NCI-H146 (cell line): ENCODE data around the gene CCL18.
"Not testable (repeated sequence)": the region's sequence is repeated elsewhere in the genome, so short reads cannot be mapped to it uniquely, and the experiment has no call there.

ENCODE experiments used
- DNase-seq: peaks from one replicate; lab custom pipeline; 2025; lab: John Stamatoyannopoulos, UW

Gene CCL18, protein sequence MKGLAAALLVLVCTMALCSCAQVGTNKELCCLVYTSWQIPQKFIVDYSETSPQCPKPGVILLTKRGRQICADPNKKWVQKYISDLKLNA

GRCh38 chr17:36063786-36064541 lies at the start of gene CCL18:
Gene CCL18, plus strand, starts transcription at chr17:36064272. Its CDS starts 71 bp downstream, at chr17:36064343.
- DNase-seq, result no peak

- DNase-seq, result no peak
These were observed 49.1 kb upstream of the CCL18 start for GRCh38 chr17:36014946-36015345.

DNA sequence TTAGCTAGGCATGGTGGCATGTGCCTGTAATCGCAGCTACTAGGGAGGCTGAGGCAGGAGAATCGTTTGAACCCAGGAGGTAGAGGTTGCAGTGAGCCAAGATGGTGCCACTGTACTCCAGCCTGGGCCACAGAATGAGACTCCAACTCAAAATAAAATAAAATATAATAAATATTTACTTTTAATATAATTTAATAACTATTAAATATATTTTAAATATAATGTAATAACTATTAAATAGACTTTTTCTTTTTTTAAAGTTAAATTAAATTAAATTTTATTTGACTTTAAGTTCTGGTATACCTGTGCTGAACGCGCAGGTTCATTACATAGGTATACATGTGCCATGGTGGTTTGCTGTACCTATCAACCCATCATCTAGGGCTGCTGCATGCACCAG lies 48.2 kb upstream of the CCL18 start:
- not testable (repeated sequence) for DNase-seq

GRCh38 chr17:36016555-36016954 lies 47.5 kb upstream of the CCL18 start:
- DNase-seq, result no peak

DNA sequence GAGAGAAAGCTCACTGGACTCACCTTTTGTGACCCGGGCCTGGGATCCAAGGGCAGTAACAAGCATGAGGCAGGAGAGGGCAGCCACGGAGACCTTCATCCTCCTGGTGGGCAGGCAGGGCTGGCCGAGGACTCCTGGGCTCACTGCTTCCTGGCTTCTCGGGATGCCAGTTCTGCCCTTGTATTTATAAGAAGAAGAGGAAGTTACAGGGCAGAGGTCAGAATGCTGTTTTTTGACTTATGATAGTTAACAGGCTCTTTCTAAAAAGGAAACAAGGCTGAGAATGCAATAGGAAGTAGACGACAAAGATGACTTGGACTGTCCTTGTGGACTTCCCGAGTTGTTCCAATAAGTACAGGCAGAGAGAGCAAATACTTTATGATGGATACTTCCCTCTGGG lies 46.3 kb upstream of the CCL18 start, which contains the start of gene CCL23:
Gene CCL23 (minus strand): TSS at position 174 of the 400 bp plus-strand sequence. CDS start 75 bp downstream, at position 99.
- no peak for DNase-seq

DNA sequence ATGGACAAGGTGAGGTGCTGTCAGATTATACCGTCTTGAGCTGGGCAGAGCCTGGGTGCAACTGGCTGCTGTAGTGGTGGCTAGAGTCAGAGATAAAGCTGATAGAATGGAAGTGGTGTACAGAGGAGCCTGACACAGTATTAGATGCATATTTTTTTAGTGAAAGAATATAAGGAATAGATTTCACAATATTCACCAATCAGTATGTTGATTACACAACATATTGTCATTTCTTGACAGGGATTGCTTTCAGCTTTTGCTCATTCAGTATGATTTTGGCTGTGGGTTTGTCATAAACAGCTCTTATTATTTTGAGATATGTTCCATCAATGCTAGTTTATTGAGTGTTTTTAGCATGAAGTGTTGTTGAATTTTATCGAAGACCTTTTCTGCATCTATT lies 44.6 kb upstream of the CCL18 start:
- no peak for DNase-seq

DNA sequence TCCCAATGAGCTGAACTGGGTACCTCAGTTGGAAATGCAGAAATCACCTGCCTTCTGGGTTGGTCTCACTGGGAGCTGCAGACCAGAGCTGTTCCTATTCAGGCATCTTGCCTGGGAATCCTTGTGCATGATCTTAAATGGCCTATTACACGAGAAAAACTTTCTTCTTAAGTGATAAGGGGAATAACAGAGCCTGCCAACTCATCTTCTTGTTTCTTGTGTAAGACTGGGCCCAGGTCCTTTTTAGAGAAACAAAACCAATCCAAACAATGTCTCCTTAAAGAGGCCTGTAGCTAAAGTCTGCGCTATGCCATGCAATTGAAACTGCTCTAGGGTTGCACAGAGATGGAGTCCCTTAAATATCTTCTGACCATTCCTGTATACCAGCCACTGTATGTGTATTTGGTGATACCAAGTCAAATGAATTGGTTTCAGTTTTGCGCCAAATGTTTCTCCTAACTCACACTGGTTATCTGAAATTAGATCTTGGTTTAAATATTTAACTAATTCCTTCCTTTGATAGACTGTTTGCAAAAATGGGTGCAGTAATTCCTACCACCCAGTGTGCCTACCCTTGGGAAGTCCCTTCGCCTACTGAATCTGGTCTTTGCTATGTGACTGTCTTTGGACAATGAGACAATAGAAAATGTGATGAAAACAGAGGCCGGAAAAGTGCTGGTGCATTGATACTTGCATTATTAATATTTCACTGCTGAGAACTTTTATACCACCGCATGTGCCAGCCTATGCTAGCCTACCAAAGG lies 39.8 kb upstream of the CCL18 start:
- no peak for DNase-seq

- no peak for DNase-seq
These were observed 36.3 kb upstream of the CCL18 start for GRCh38 chr17:36027761-36028160.

DNA sequence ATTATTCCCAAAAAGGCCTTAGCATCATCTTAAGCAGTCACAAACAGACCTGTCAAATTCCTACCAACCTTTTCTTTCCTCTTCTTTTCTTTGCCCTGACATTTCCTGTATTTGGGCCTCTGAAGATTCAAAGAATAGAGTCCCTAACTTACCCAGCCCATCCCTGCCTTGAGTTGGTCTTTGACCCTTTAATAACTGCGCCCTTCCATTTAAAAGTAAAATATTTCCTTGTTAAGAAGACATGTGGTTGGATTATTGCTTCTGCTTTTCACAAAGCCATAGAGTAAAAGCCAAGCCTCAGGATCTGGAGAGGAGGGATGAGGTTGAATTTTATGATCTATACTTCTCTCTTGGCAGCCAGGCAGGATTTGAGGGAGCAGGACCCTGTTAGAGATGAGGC lies 33.1 kb upstream of the CCL18 start:
- DNase-seq, result no peak

DNA sequence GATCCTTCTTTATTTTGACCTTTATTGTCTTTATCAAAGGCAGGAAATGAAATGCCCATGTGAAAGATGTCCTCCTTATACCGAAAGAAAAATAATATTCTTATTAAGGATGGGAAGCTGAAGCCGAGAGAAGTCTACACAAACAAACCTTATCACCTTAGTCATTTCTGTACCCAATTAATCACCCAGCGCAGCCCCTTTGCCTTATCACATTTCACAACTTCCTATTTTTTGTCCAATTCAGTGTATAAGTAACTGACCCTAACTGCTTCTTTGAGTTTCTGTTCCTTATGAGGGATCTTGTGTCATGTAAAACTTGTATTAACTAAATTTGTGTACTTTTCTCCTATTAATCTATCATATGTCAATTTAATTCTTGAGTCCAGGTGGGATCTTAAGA lies 29.9 kb upstream of the CCL18 start:
- no peak for DNase-seq

- no peak for DNase-seq
These were observed 27.8 kb upstream of the CCL18 start for GRCh38 chr17:36036235-36036634.

GRCh38 chr17:36048066-36048465 lies 16.0 kb upstream of the CCL18 start:
- DNase-seq, result no peak

- no peak for DNase-seq
These were observed 14.4 kb upstream of the CCL18 start for GRCh38 chr17:36049643-36050042.

DNA sequence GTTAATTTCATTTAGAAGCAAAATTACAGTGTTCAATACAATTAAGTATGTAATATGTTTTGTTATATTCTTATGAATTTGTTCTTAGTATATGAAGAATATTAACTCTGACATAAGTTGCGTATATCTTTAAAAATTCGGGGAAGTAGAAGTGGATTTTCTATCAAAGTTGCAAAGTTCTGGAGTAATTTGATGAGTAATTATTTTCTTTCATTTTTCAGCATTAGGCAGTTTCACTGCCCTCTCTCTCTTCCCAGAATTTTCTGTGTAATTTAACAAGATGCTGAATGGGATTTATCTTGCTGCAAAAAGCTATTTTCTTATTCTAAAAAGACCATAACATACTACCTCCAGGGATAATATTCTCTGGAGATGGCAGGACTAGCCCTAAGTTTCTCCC lies 8.9 kb upstream of the CCL18 start:
- no peak for DNase-seq

GRCh38 chr17:36055921-36056520 lies 8.1 kb upstream of the CCL18 start:
- DNase-seq, result no peak

GRCh38 chr17:36057911-36058310 lies 6.2 kb upstream of the CCL18 start:
- no peak for DNase-seq

DNA sequence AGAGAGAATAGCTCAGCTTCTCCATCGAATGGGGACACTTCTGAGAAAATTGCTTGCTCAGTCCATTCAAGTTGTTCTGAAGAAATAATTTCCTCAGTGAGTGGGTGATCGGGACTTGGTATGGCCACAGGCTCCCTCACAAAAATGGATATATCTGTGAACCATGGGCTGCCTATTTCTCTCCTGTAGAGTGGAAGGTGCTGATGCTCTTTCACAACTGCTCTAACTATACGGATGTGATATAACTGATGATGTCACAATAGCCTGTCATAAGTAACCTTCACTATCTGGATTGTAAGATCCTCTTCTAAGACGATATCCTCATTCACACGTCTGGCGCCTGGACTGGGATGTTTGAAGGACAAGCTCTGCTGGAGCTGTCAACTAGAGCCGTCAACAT lies 4.7 kb upstream of the CCL18 start:
- no peak for DNase-seq

- DNase-seq, result no peak
These were observed 3.3 kb upstream of the CCL18 start for GRCh38 chr17:36060816-36061215.

- no peak for DNase-seq
These were observed 2.4 kb downstream of the CCL18 start for GRCh38 chr17:36066365-36066985.

GRCh38 chr17:36068524-36068923 lies 4.5 kb downstream of the CCL18 start:
- DNase-seq, result no peak

DNA sequence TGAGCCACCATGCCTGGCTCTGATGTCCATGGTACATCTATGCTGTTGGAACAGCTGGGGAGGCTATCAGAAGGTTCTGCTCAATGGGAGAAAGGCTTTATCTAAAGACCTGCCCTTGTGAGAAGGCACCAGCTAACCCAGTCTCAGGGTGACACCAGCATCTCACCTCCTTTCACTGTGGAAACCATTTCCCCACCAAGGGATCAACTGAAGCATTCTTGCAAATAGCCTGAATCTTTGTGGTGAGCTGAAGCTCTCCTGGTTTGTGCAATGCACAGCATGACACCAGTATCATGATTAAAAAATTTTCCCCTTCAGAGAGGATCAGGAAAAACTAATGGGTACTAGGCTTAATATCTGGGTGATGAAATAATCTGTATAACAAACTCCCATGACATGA lies 5.1 kb downstream of the CCL18 start:
- DNase-seq, result no peak

DNA sequence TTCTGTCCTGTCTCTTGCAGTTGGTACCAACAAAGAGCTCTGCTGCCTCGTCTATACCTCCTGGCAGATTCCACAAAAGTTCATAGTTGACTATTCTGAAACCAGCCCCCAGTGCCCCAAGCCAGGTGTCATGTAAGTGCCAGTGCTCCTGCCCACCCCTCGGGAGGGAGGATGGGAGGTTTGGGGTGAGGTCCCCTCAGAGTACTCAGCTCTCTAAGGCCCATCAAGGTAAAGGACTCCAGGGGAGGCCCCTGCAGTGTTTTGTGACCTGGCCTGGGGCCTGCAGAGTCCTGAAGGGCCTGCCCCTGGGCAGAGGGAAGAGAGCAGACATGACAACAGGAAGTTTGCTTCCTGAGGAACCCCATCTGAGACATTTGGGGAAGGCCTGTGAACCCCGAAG lies 6.4 kb downstream of the CCL18 start:
- DNase-seq, result no peak
